Measurements from ENCODE around the gene SYTL3. TPM values are rescaled to one million over a fixed set of nuclear protein-coding genes. Genes with fewer than 3 reads are reported as not detected.

Gene SYTL3
- total RNA-seq, 3 donors from 2014 or later (not counting 1 experiment from before 2014, with no cell fraction given): 84.1 to 143 (median 89.0) TPM

DNA sequence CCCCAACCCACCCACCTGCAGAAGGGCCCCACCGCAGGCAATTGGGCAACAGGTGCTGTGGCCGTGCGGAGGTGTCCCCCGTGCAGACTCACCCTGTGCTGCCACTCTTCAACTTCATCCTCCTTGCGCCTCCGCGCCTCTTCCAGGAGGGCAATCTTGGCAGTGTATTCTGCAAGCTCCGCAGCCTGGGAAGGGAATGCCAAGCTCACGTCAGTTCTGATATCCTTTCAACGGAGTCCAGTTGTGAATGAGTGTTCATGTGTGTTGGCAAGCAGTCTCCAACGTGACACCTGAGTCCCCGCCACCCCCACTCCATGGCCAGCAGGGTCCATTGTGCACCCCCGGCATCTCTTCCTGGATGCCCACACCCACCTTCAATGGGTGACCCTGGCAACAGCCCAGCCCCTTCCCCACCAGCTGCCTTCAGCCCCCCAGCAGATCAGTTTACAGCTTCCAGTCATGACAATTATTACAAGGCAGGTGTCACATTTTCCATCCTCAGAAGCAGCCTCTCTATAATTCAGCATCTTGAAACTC, 119.4 kb downstream of the SYTL3 start:
- no peaks in the 10 kb centered on the region for H3K27me3 Mint-ChIP-seq (ENCODE audit: low read depth in 2 of 2)
- DNase-seq: no peak
- peaks cover 29% of the 10 kb centered on the region for H3K36me3 Mint-ChIP-seq
- Histone ChIP-seq H3K36me3 (ENCODE audit: control insufficient read depth, insufficient read depth, low read length) (peaks cover 93% of the 10 kb centered on the region), H3K9me3 (ENCODE audit: control insufficient read depth, insufficient read depth, low read length) (no peaks in the 10 kb centered on the region), H3K27ac (ENCODE audit: low read length) (no peak overlapping the region), H3K4me1 (ENCODE audit: control insufficient read depth, insufficient read depth, low read length) (peaks cover 28% of the 10 kb centered on the region), H3K4me3 (ENCODE audit: low read length) (no peak overlapping the region), H3K27me3 (ENCODE audit: control insufficient read depth, insufficient read depth, low read length) (no peaks in the 10 kb centered on the region)
- no peaks in the 10 kb centered on the region for H3K9me3 Mint-ChIP-seq
- intact Hi-C loops (cut with micrococcal nuclease): no loop called here
- 96% methylated on average over 13 of the region's 13 CpGs for WGBS (ENCODE audit: insufficient coverage)
- TF ChIP-seq, protein P1, sequence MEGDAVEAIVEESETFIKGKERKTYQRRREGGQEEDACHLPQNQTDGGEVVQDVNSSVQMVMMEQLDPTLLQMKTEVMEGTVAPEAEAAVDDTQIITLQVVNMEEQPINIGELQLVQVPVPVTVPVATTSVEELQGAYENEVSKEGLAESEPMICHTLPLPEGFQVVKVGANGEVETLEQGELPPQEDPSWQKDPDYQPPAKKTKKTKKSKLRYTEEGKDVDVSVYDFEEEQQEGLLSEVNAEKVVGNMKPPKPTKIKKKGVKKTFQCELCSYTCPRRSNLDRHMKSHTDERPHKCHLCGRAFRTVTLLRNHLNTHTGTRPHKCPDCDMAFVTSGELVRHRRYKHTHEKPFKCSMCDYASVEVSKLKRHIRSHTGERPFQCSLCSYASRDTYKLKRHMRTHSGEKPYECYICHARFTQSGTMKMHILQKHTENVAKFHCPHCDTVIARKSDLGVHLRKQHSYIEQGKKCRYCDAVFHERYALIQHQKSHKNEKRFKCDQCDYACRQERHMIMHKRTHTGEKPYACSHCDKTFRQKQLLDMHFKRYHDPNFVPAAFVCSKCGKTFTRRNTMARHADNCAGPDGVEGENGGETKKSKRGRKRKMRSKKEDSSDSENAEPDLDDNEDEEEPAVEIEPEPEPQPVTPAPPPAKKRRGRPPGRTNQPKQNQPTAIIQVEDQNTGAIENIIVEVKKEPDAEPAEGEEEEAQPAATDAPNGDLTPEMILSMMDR (IDR thresholded peaks at IDR 0.05): no peak
- peaks cover 32 to 45% of the 10 kb centered on the region in 2 donors for H3K4me1 Mint-ChIP-seq
- no peak overlapping the region for H3K4me3 Mint-ChIP-seq
- no peak for ATAC-seq
- peak overlapping the region; percentile 84 to 87 for H3K27ac Mint-ChIP-seq

DNA sequence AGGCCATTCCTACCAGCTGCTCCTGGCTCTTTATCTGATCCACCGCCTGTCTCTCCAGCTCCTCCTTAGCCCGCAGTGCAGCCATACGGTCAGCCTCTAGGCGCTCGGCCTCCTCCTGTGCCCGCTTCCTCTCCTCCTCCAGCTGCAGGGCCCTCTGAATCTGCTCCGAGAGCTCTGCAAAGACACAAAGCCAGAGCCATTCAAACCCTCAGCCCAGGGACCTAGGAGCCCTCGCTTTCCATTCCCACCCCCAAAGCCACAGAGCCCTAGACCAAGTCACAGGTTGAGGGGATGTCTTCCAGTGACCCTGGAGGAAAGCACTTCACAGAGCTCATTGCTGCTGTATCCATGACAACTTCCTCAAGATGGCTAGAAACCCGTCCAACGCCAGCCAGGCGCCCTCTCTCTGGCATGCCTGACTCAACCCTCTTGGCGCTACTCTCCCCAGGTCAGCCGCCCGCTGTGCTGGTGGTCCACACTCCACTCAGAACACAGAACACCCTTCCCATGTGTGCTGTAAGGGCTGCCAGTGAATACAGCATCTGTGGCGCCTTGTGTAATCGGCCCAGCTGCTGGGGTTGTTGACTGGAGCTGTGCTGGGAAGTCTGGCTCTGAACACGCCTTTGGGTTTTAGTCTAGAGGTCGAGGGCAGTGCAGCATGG, 120.0 kb downstream of the SYTL3 start:
- Mint-ChIP-seq H3K4me3 (no peak overlapping the region), H3K27me3 (ENCODE audit: low read depth in 2 of 2) (no peaks in the 10 kb centered on the region), H3K4me1 (peaks cover 32 to 45% of the 10 kb centered on the region in 2 donors), H3K36me3 (peaks cover 29% of the 10 kb centered on the region), H3K27ac (peak overlapping the region; percentile 84 to 87), H3K9me3 (no peaks in the 10 kb centered on the region)
- Histone ChIP-seq H3K27me3 (ENCODE audit: control insufficient read depth, insufficient read depth, low read length) (no peaks in the 10 kb centered on the region), H3K4me3 (ENCODE audit: low read length) (no peak overlapping the region), H3K27ac (ENCODE audit: low read length) (no peak overlapping the region), H3K4me1 (ENCODE audit: control insufficient read depth, insufficient read depth, low read length) (peaks cover 29% of the 10 kb centered on the region), H3K36me3 (ENCODE audit: control insufficient read depth, insufficient read depth, low read length) (peaks cover 93% of the 10 kb centered on the region), H3K9me3 (ENCODE audit: control insufficient read depth, insufficient read depth, low read length) (no peaks in the 10 kb centered on the region)
- no peak for ATAC-seq
- WGBS (ENCODE audit: insufficient coverage): 96% methylated on average over 18 of the region's 18 CpGs
- TF ChIP-seq, protein P1 (IDR thresholded peaks at IDR 0.05): no peak
- intact Hi-C loops (cut with micrococcal nuclease): no loop called here
- no peak for DNase-seq

DNA sequence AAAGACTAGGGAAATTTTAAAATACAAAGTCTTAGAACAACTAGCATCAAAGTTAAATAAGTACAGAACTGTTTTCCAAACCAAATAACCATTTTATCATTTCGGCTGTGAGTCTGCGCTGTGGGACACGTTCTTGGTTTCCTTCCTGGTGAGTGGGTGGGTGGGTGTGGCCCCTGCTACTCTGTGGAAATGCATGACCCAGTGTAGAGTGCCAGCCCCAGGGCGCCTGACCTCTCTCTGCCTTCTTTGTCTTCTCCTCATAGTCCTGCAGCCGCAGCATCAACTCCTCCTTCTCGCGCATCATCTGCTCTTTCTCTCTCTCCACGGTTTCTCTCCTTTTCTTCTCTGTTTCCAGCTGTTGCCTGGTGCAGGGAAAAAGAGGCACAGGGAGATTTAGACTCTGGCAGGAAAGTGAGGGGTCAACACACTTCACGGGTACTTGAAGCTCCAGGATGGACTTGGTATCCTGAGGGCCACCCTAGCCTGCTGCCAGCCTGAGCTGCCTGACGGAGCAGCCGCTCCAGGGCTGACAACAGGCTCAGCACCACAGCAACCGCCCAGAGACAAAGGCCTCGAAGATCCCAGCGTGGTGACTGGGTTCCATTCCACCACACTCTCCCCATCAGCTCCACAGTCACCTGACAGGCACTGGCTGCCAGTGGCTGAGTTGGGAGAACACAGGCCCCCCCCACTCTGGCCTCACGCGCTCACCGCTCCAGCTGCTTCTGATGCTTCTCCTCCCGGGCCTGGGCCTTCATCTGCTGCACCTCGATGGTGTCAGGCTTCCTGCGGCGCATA, 120.9 kb downstream of the SYTL3 start:
- H3K27me3 ChIP-seq (ENCODE audit: control insufficient read depth, insufficient read depth, low read length): no peaks in the 10 kb centered on the region
- Mint-ChIP-seq H3K36me3 (peaks cover 29% of the 10 kb centered on the region), H3K9me3 (no peaks in the 10 kb centered on the region), H3K27ac (peak overlapping the region; percentile 84 to 87), H3K27me3 (ENCODE audit: low read depth in 2 of 2) (no peaks in the 10 kb centered on the region), H3K4me3 (no peak overlapping the region), H3K4me1 (peaks cover 32 to 45% of the 10 kb centered on the region in 2 donors)
- TF ChIP-seq, protein P1 (IDR thresholded peaks at IDR 0.05): no peak
- H3K4me1 ChIP-seq (ENCODE audit: control insufficient read depth, insufficient read depth, low read length): peaks cover 29% of the 10 kb centered on the region
- H3K4me3 ChIP-seq (ENCODE audit: low read length): no peak overlapping the region
- WGBS (ENCODE audit: insufficient coverage): 94% methylated on average over 18 of the region's 21 CpGs
- no peaks in the 10 kb centered on the region for H3K9me3 ChIP-seq (ENCODE audit: control insufficient read depth, insufficient read depth, low read length)
- DNase-seq (peak in 1 of 2 donors; percentile 24), ATAC-seq (no peak)
- no peak overlapping the region for H3K27ac ChIP-seq (ENCODE audit: low read length)
- intact Hi-C loops (cut with micrococcal nuclease): no loop called here
- peaks cover 90% of the 10 kb centered on the region for H3K36me3 ChIP-seq (ENCODE audit: control insufficient read depth, insufficient read depth, low read length)
